Body of pancreas (tissue), 4 donors: ENCODE measurements around the gene SF3B4. TPM values are rescaled to one million over a fixed set of nuclear protein-coding genes. Genes with fewer than 3 reads are reported as not detected.

ENCODE experiments used
- ATAC-seq: fragments of 150-250 bp; one replicate; pipeline ENCODE4 v1.9.1; 2016
- DNase-seq, 4 donors: peaks; one replicate each; pipeline ENCODE4 v3.0.0-alpha.2; 2019
- H3K27ac ChIP-seq, 4 donors: fragments of 200-600 bp; sonication (generic); 1 replicate in 3 of 4; 2 replicates in 1 of 4; pipeline versions ENCODE4 v1.5.1 to v1.6.1; 2016 to 2019; ENCODE audit warnings: mild to moderate bottlenecking in 1 of 4, mixed read lengths in 1 of 4, moderate library complexity in 1 of 4
- H3K27me3 ChIP-seq, 2 donors: fragments of 200-600 bp; sonication (generic); one replicate each; pipeline ENCODE4 v1.6.0; 2016; ENCODE audit warnings: mild to moderate bottlenecking in 1 of 2
- H3K36me3 ChIP-seq, 2 donors: fragments of 200-600 bp; sonication (generic); replicated peaks in 1 of 2; 2 replicates each; pipeline ENCODE4 v1.5.1; 2016; ENCODE audit warnings: low read depth in 2 of 2; ENCODE audit not compliant: insufficient read depth in 1 of 2
- H3K4me1 ChIP-seq: fragments of 200-600 bp; sonication (generic); one replicate; pipeline ENCODE4 v1.6.0; 2016
- H3K4me3 ChIP-seq, 2 donors: fragments of 200-600 bp; sonication (generic); 1 replicate in 1 of 2; 2 replicates in 1 of 2; pipeline ENCODE4 v1.5.1; 2016 to 2019
- H3K9me3 ChIP-seq, 3 donors: fragments of 200-600 bp; sonication (generic); 1 replicate in 2 of 3; 2 replicates in 1 of 3; pipeline ENCODE4 v1.5.1; 2016
- POLR2A ChIP-seq, 3 donors: fragments of 450-650 bp; IDR thresholded peaks; one replicate each; pipeline ENCODE4 v1.6.1; 2016; ENCODE audit warnings: antibody characterized with exemption in 3 of 3, mild to moderate bottlenecking in 2 of 3
- WGBS, 2 donors: methylation state at CpG; one replicate each; pipeline ENCODE4 v1.1.5; 2017; 5-methylcytosine and 5-hydroxymethylcytosine counted together
- intact Hi-C: fragments of 100-400 bp; cut with DNase I; formaldehyde crosslinking; loops from one replicate; pipeline ENCODE4 v1.15.1; 2023
- total RNA-seq, 2 donors: library from RNA; depleted of rRNA; stranded (reverse); fragments of >200 nt; gene quantifications; one replicate each; pipeline ENCODE4 v1.1.0, GENCODE V29; 2016
- TF ChIP-seq, protein P1 (sequence below), 7 experiments: fragments of 450-650 bp in 4 of 7; fragments of 200-600 bp in 3 of 7; sonication (generic) in 3 of 7; IDR thresholded peaks; one replicate each; pipeline ENCODE4 v1.5.1; 2016 to 2019; ENCODE audit warnings: antibody characterized with exemption in 7 of 7

The SF3B4 gene
- total RNA-seq, 2 donors from 2014 or later, result 4.7 to 8.2 TPM

DNA sequence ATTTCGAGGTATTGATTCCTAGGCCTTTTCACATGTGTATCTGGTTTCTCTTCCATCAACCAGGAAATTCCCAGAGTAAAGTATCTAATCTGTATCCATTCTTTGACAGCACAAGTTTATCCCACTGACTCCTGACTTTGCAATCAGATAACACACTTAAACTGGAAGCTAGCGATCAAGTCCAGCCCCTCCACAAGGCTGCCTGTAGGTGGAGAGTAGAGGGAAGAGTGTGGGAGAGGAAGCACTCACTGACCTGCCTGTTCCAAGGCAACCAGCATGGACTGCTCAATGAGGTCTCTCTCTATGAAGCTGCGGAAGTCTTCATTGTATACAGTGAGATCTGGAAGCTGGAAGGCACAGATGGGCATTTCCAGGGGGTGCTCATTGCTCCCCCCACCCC, 39.4 kb upstream of the SF3B4 start:
- no peaks in the 10 kb centered on the region for H3K27me3 ChIP-seq
- intact Hi-C loops, result no loop called here
- peaks cover 0 to 12% of the 10 kb centered on the region in 2 donors for H3K36me3 ChIP-seq
- ATAC-seq (no peak), DNase-seq (no peak)
- no peak overlapping the region for H3K27ac ChIP-seq
- no peaks in the 10 kb centered on the region for H3K9me3 ChIP-seq
- H3K4me3 ChIP-seq, result no peak overlapping the region
- peaks cover 13% of the 10 kb centered on the region for H3K4me1 ChIP-seq
- TF ChIP-seq, protein P1, sequence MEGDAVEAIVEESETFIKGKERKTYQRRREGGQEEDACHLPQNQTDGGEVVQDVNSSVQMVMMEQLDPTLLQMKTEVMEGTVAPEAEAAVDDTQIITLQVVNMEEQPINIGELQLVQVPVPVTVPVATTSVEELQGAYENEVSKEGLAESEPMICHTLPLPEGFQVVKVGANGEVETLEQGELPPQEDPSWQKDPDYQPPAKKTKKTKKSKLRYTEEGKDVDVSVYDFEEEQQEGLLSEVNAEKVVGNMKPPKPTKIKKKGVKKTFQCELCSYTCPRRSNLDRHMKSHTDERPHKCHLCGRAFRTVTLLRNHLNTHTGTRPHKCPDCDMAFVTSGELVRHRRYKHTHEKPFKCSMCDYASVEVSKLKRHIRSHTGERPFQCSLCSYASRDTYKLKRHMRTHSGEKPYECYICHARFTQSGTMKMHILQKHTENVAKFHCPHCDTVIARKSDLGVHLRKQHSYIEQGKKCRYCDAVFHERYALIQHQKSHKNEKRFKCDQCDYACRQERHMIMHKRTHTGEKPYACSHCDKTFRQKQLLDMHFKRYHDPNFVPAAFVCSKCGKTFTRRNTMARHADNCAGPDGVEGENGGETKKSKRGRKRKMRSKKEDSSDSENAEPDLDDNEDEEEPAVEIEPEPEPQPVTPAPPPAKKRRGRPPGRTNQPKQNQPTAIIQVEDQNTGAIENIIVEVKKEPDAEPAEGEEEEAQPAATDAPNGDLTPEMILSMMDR (IDR thresholded peaks at IDR 0.05), result no peak
- TF ChIP-seq POLR2A (IDR thresholded peaks at IDR 0.05), result no peak
- 55 to 67% methylated on average over 3 of the region's 3 CpGs for WGBS, 2 donors

DNA sequence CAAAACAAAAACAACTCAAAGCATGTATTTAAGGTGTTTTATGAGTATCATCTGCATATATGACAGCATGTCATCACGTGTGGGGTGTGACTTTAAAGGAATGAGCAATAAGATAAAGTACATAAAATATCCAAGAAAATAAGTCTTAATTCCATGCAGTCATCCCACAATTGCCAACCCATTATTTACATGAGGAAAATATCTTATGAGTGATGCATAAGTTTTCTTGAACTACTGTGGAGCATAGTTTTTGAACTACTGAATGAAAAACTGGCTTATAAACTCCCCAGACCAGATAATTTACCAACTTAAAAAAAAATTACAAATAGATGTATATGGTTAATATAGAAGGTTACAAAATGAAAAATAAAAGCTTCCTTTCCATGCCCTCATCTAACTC, 38.8 kb upstream of the SF3B4 start:
- TF ChIP-seq POLR2A (IDR thresholded peaks at IDR 0.05), result no peak
- TF ChIP-seq, protein P1 (IDR thresholded peaks at IDR 0.05), result no peak
- no peaks in the 10 kb centered on the region for H3K9me3 ChIP-seq
- DNase-seq (no peak), ATAC-seq (no peak)
- no peak overlapping the region for H3K4me3 ChIP-seq
- no peaks in the 10 kb centered on the region for H3K27me3 ChIP-seq
- peaks cover 13% of the 10 kb centered on the region for H3K4me1 ChIP-seq
- H3K36me3 ChIP-seq, result peaks cover 0 to 12% of the 10 kb centered on the region in 2 donors
- H3K27ac ChIP-seq, result no peak overlapping the region
- WGBS, 2 donors, result 32 to 38% methylated on average over 1 of the region's 1 CpG
- intact Hi-C loops, result no loop called here

DNA sequence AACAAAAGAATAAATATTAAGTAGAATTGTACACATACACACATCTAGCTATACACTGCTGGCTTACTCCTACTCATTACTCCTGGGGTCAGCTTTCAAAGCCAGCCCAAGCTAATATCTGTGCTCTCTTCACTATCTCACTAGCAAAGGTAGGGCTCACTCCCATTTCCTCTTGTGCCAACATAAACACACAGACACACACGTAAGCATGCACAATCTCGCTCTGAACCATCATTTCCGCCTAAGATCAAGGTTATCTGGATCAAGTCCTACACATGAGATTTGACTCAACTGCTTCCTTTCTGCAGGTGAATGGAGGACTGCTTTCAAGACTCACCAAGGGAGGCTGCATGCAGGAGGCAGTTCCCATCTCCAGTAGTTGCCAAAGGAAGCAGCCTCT, 37.8 kb upstream of the SF3B4 start:
- H3K27me3 ChIP-seq, result no peaks in the 10 kb centered on the region
- H3K4me3 ChIP-seq, result no peak overlapping the region
- peaks cover 0 to 11% of the 10 kb centered on the region in 2 donors for H3K36me3 ChIP-seq
- no peaks in the 10 kb centered on the region for H3K9me3 ChIP-seq
- H3K27ac ChIP-seq, result no peak overlapping the region
- 25 to 66% methylated on average over 3 of the region's 3 CpGs for WGBS, 2 donors
- peaks cover 13% of the 10 kb centered on the region for H3K4me1 ChIP-seq
- DNase-seq, result no peak
- no peak for TF ChIP-seq POLR2A (IDR thresholded peaks at IDR 0.05)
- TF ChIP-seq, protein P1 (IDR thresholded peaks at IDR 0.05), result no peak
- intact Hi-C loops, result no loop called here
- no peak for ATAC-seq

DNA sequence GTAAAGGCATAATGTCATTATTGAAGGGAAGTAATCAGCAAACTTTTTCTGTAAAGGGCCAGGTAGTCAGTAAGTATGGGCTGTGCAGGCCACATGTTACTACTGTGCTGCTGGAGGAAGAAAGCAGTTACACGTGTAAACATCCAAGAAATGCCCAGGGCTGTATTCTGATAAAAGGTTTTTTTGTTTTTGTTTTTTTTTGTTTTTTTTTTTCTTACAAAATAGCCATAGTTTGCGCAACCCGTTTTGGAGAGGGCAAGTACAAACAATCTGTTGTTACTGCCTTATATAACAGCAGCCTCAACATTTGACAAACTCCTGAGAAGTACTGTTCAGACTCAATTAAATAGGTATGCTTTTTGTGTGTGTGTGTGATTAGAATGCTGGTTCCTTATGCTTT, 35.8 kb upstream of the SF3B4 start:
- Histone ChIP-seq H3K4me3 (no peak overlapping the region), H3K27me3 (no peaks in the 10 kb centered on the region), H3K36me3 (peaks cover 0 to 12% of the 10 kb centered on the region in 2 donors), H3K9me3 (no peaks in the 10 kb centered on the region), H3K27ac (peak overlapping the region in 2 of 4 donors; percentile 4 to 67), H3K4me1 (peaks cover 13% of the 10 kb centered on the region)
- WGBS, 2 donors, result 43 to 47% methylated on average over 3 of the region's 3 CpGs
- intact Hi-C loops, result loop anchor here (5.0 kb wide), 1 partner anchor 89 kb away; no protein-coding TSS in a partner anchor
- ATAC-seq (peak; percentile 28), DNase-seq (no peak)
- TF ChIP-seq, protein P1 (IDR thresholded peaks at IDR 0.05), result no peak
- TF ChIP-seq POLR2A (IDR thresholded peaks at IDR 0.05), result no peak

DNA sequence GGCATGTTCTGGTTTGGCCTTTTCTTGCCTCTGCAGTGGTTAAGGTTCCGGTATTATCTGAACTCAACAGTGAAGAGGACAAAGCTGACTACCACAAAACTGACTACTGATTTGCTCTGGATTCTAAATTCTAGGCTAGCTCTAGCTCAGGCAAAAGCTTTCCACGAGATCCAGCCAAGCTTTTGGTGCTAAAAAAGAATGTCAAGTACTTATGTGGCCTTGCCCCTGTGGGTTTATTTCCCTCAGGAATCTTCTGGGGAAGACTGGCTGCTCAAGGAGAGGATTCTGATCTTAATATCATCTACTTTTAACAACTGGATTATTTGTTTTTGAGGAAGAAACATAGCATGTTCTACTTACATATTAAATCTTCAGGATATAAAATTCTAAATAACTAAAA, 35.1 kb upstream of the SF3B4 start:
- Histone ChIP-seq H3K27ac (peak overlapping the region in 2 of 4 donors; percentile 4 to 67), H3K4me1 (peaks cover 13% of the 10 kb centered on the region), H3K4me3 (no peak overlapping the region), H3K9me3 (no peaks in the 10 kb centered on the region), H3K36me3 (peaks cover 0 to 15% of the 10 kb centered on the region in 2 donors), H3K27me3 (no peaks in the 10 kb centered on the region)
- intact Hi-C loops, result loop anchor here (5.0 kb wide), 1 partner anchor 90 kb away; no protein-coding TSS in a partner anchor
- TF ChIP-seq, protein P1 (IDR thresholded peaks at IDR 0.05), result no peak
- TF ChIP-seq POLR2A (IDR thresholded peaks at IDR 0.05), result no peak
- no peak for ATAC-seq
- no peak for DNase-seq
- WGBS, 2 donors, result 72% methylated on average over 2 of the region's 2 CpGs
